ENCODE results near the gene VKORC1L1.

- TF ChIP-seq CTCF (IDR thresholded peaks at IDR 0.05; ENCODE audit: low read depth, low read length): no peak
- no peak for TF ChIP-seq EZH2phosphoT487 (IDR thresholded peaks at IDR 0.05; ENCODE audit: low read depth)
These were observed 95.6 kb downstream of the VKORC1L1 start for GRCh38 chr7:65968256-65969185.

Measured in OCI-LY3 (cell line).